HEK293 (cell line): ENCODE data around the gene TMEM267.

Source experiments
- CTCF ChIA-PET: fragments of 350-600 bp; formaldehyde crosslinking; extraction: SDS; loops from one replicate; lab custom pipeline; 2021; ENCODE audit warnings: antibody characterized with exemption; lab: Yijun Ruan, JAX
- POLR2A ChIA-PET: fragments of 300-600 bp; formaldehyde crosslinking; extraction: SDS; loops from one replicate; lab custom pipeline; 2020; ENCODE audit warnings: antibody characterized with exemption, inconsistent platforms; lab: Yijun Ruan, JAX
- H3K27ac ChIP-seq: fragments of 200-500 bp; sonication (Bioruptor generic); 2 replicates; pipeline ENCODE4 v1.5.1; 2014; ENCODE audit warnings: low read depth, low read length, control low read depth, inconsistent platforms; ENCODE audit errors: extremely low read depth
- H3K36me3 ChIP-seq, 2 experiments: fragments of 200-500 bp in 1 of 2; sonication (Bioruptor generic) in 1 of 2; 1 replicate in 1 of 2; 2 replicates in 1 of 2; pipeline ENCODE4 v1.5.1; 2014 to 2017; ENCODE audit warnings: inconsistent platforms in 2 of 2, low read length in 2 of 2; ENCODE audit not compliant: control insufficient read depth in 2 of 2, insufficient read depth in 1 of 2
- H3K4me1 ChIP-seq: fragments of 200-500 bp; sonication (Bioruptor generic); 2 replicates; pipeline ENCODE4 v1.5.1; 2014; ENCODE audit warnings: mild to moderate bottlenecking, low read length, inconsistent platforms; ENCODE audit not compliant: control insufficient read depth, insufficient read depth
- H3K4me3 ChIP-seq: 2 replicates; pipeline ENCODE4 v1.5.1; 2011; ENCODE audit warnings: low read depth, mild to moderate bottlenecking, control low read depth, low read length, moderate library complexity
- H3K9me3 ChIP-seq: fragments of 200-500 bp; sonication (Bioruptor generic); 2 replicates; pipeline ENCODE4 v1.5.1; 2014; ENCODE audit warnings: low read depth, low read length, inconsistent platforms; ENCODE audit not compliant: control insufficient read depth, insufficient read depth
- GLI2 ChIP-seq: fragments of 450-650 bp; formaldehyde crosslinking; IDR thresholded peaks from 2 replicates; pipeline ENCODE4; 2017; ENCODE audit warnings: missing biosample characterization, missing genetic modification characterization, low read depth, borderline replicate concordance
- GLIS2 ChIP-seq: fragments of 450-650 bp; formaldehyde crosslinking; IDR thresholded peaks from 2 replicates; pipeline ENCODE4 v1.5.1; 2016; ENCODE audit warnings: missing biosample characterization, missing genetic modification characterization
- HIC1 ChIP-seq: fragments of 450-650 bp; formaldehyde crosslinking; IDR thresholded peaks from 2 replicates; pipeline ENCODE4 v1.5.1; 2016; ENCODE audit warnings: missing biosample characterization, missing genetic modification characterization
- HOXD13 ChIP-seq: sonication (generic); formaldehyde crosslinking; IDR thresholded peaks from 2 replicates; pipeline ENCODE4 v1.8.0; 2022; ENCODE audit warnings: missing genetic modification reagents, borderline replicate concordance
- KLF7 ChIP-seq: fragments of 450-650 bp; formaldehyde crosslinking; IDR thresholded peaks from 2 replicates; pipeline ENCODE4 v1.5.1; 2016; ENCODE audit warnings: missing biosample characterization, missing genetic modification characterization, borderline replicate concordance
- SALL2 ChIP-seq: fragments of 450-650 bp; formaldehyde crosslinking; IDR thresholded peaks from 2 replicates; pipeline ENCODE4 v1.5.0; 2017; ENCODE audit warnings: missing biosample characterization, mild to moderate bottlenecking, missing genetic modification characterization, borderline replicate concordance
- TCF7L2 ChIP-seq: IDR thresholded peaks from 2 replicates; pipeline ENCODE4 v1.6.1; 2011; ENCODE audit warnings: low read depth, mild to moderate bottlenecking, inconsistent platforms, low read length, moderate library complexity, borderline replicate concordance
- WT1 ChIP-seq: fragments of 450-650 bp; formaldehyde crosslinking; IDR thresholded peaks from 2 replicates; pipeline ENCODE4 v1.5.1; 2016; ENCODE audit warnings: missing biosample characterization, missing genetic modification characterization
- ZBTB1 ChIP-seq: fragments of 450-650 bp; formaldehyde crosslinking; IDR thresholded peaks from 2 replicates; pipeline ENCODE4 v1.5.1; 2016; ENCODE audit warnings: missing biosample characterization, missing genetic modification characterization
- ZBTB20 ChIP-seq: fragments of 450-650 bp; formaldehyde crosslinking; IDR thresholded peaks from 2 replicates; pipeline ENCODE4 v1.5.1; 2016; ENCODE audit warnings: missing biosample characterization, missing genetic modification characterization
- ZFHX2 ChIP-seq: fragments of 450-650 bp; formaldehyde crosslinking; conservative IDR thresholded peaks from 2 replicates; pipeline ENCODE4 v1.5.1; 2016; ENCODE audit warnings: missing biosample characterization, missing genetic modification characterization
- ZFP37 ChIP-seq: fragments of 450-650 bp; formaldehyde crosslinking; IDR thresholded peaks from 2 replicates; pipeline ENCODE4 v1.5.1; 2016; ENCODE audit warnings: missing biosample characterization, missing genetic modification characterization
- ZNF10 ChIP-seq: fragments of 450-650 bp; formaldehyde crosslinking; IDR thresholded peaks from 2 replicates; pipeline ENCODE4 v1.5.1; 2017; ENCODE audit warnings: missing biosample characterization, missing genetic modification characterization
- ZNF114 ChIP-seq: fragments of 450-650 bp; formaldehyde crosslinking; IDR thresholded peaks from 2 replicates; pipeline ENCODE4 v1.5.0; 2017; ENCODE audit warnings: missing biosample characterization, missing genetic modification characterization
- ZNF140 ChIP-seq: fragments of 450-650 bp; formaldehyde crosslinking; IDR thresholded peaks from 2 replicates; pipeline ENCODE4 v1.5.1; 2016; ENCODE audit warnings: missing biosample characterization, missing genetic modification characterization
- ZNF148 ChIP-seq: fragments of 450-650 bp; formaldehyde crosslinking; IDR thresholded peaks from 2 replicates; pipeline ENCODE4 v1.5.0; 2017; ENCODE audit warnings: missing biosample characterization, missing genetic modification characterization, borderline replicate concordance
- ZNF311 ChIP-seq: fragments of 450-650 bp; formaldehyde crosslinking; IDR thresholded peaks from 2 replicates; pipeline ENCODE4 v1.5.1; 2017; ENCODE audit warnings: missing biosample characterization, missing genetic modification characterization, borderline replicate concordance
- ZNF354C ChIP-seq: fragments of 450-650 bp; formaldehyde crosslinking; IDR thresholded peaks from 2 replicates; pipeline ENCODE4 v1.5.1; 2016; ENCODE audit warnings: missing biosample characterization, missing genetic modification characterization, low read depth, borderline replicate concordance
- ZNF433 ChIP-seq: fragments of 450-650 bp; formaldehyde crosslinking; IDR thresholded peaks from 2 replicates; pipeline ENCODE4 v1.5.1; 2016; ENCODE audit warnings: missing biosample characterization, missing genetic modification characterization, low read depth
- ZNF544 ChIP-seq: fragments of 450-650 bp; formaldehyde crosslinking; IDR thresholded peaks from 2 replicates; pipeline ENCODE4 v1.5.0; 2017; ENCODE audit warnings: missing biosample characterization, missing genetic modification characterization
- ZNF560 ChIP-seq: fragments of 450-650 bp; formaldehyde crosslinking; IDR thresholded peaks from 2 replicates; pipeline ENCODE4 v1.5.1; 2017; ENCODE audit warnings: missing biosample characterization, missing genetic modification characterization, borderline replicate concordance
- ZNF600 ChIP-seq: fragments of 450-650 bp; formaldehyde crosslinking; IDR thresholded peaks from 2 replicates; pipeline ENCODE4 v1.5.1; 2016; ENCODE audit warnings: missing biosample characterization, missing genetic modification characterization
- ZNF623 ChIP-seq: fragments of 450-650 bp; formaldehyde crosslinking; IDR thresholded peaks from 2 replicates; pipeline ENCODE4 v1.5.1; 2016; ENCODE audit warnings: missing biosample characterization, missing genetic modification characterization
- ZNF677 ChIP-seq: fragments of 450-650 bp; IDR thresholded peaks from 2 replicates; pipeline ENCODE4 v1.5.0; 2018; ENCODE audit warnings: missing biosample characterization, mild to moderate bottlenecking, missing genetic modification characterization, moderate library complexity
- ZNF785 ChIP-seq: fragments of 450-650 bp; formaldehyde crosslinking; IDR thresholded peaks from 2 replicates; pipeline ENCODE4 v1.5.1; 2016; ENCODE audit warnings: missing biosample characterization, missing genetic modification characterization
- ZSCAN16 ChIP-seq: fragments of 450-650 bp; formaldehyde crosslinking; IDR thresholded peaks from 2 replicates; pipeline ENCODE4 v1.5.1; 2016; ENCODE audit warnings: missing biosample characterization, missing genetic modification characterization

Gene TMEM267

GRCh38 chr5:43461066-43461465 is 22.6 kb downstream of the TMEM267 start:
- POLR2A ChIA-PET, result no interaction called here

DNA sequence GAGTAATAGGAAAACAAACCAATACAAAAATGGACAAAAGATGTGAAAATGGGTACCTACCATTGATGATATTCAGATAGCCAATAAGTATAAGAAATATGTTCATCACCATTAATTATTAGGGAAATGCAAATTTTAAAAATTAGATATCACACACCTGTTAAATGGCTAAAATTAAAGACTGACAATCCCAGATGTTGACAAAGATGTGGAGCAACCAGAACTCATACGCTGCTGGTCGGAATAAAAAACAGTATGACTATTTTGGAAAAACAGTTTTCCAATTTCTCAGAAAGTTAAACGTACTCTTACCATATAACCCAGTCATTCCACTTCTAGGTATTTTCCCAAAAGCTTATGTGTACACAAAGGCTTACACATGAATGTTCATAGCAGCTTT is 27.1 kb downstream of the TMEM267 start:
- CTCF ChIA-PET, result interaction anchor here (0.7 to 2.5 kb wide), 3 partner anchors 44 to 67 kb away, joined by 3 to 8 read pairs (median 8); no protein-coding TSS in a partner anchor
- no peak overlapping the region for H3K4me3 ChIP-seq
- H3K27ac ChIP-seq, result no peak overlapping the region
- no peaks in the 10 kb centered on the region for H3K4me1 ChIP-seq
- no peaks in the 10 kb centered on the region for H3K9me3 ChIP-seq
- POLR2A ChIA-PET, result no interaction called here
- peaks cover 0 to 3% of the 10 kb centered on the region in 2 experiments; a peak in 2 of 3 replicates for H3K36me3 ChIP-seq
- no peak for TF ChIP-seq TCF7L2
- no peak for TF ChIP-seq ZSCAN16 (tag by site-specific recombination)
- TF ChIP-seq HOXD13 (CRISPR knock-in tag), result no peak
- TF ChIP-seq ZNF433 (tag by site-specific recombination), result no peak
- no peak for TF ChIP-seq ZBTB1 (tag by site-specific recombination)
- no peak for TF ChIP-seq ZFP37 (tag by site-specific recombination)
- TF ChIP-seq GLI2 (tag by site-specific recombination), result no peak
- TF ChIP-seq ZNF677 (tag by site-specific recombination), result no peak
- no peak for TF ChIP-seq SALL2 (tag by site-specific recombination)
- no peak for TF ChIP-seq ZNF600 (tag by site-specific recombination)
- TF ChIP-seq WT1 (tag by site-specific recombination), result no peak
- TF ChIP-seq ZFHX2 (tag by site-specific recombination), result no peak
- TF ChIP-seq, all 188 proteins: peak for 0

More at GRCh38 chr5:43461066-43461465, 22.6 kb downstream of the TMEM267 start:
- Histone ChIP-seq H3K4me3 (no peak overlapping the region), H3K4me1 (no peaks in the 10 kb centered on the region), H3K36me3 (peaks cover 0 to 3% of the 10 kb centered on the region in 2 experiments; a peak in 2 of 3 replicates), H3K27ac (no peak overlapping the region), H3K9me3 (no peaks in the 10 kb centered on the region)
- CTCF ChIA-PET, result no interaction called here
- TF ChIP-seq ZNF148 (tag by site-specific recombination) (no peak), ZNF311 (tag by site-specific recombination) (no peak), ZNF560 (tag by site-specific recombination) (no peak), ZNF354C (tag by site-specific recombination) (no peak), ZNF544 (tag by site-specific recombination) (no peak), ZNF114 (tag by site-specific recombination) (no peak), ZNF623 (tag by site-specific recombination) (no peak), HIC1 (no peak), ZNF785 (tag by site-specific recombination) (no peak), ZNF140 (tag by site-specific recombination) (no peak), ZNF433 (tag by site-specific recombination) (no peak), KLF7 (tag by site-specific recombination) (no peak), ZBTB20 (tag by site-specific recombination) (no peak), ZNF10 (tag by site-specific recombination) (no peak), GLIS2 (tag by site-specific recombination) (no peak)
